H1 (cell line): ENCODE data around the gene ITGAV. TPM values are rescaled to one million over a fixed set of nuclear protein-coding genes. Genes with fewer than 3 reads are reported as not detected.

ENCODE experiments used
- EP300 ChIP-seq, 2 experiments: IDR thresholded peaks; 1 replicate in 1 of 2; 2 replicates in 1 of 2; pipeline ENCODE4 v1.6.1; 2011 to 2012; ENCODE audit warnings: low read depth in 2 of 2, low read length in 2 of 2, mild to moderate bottlenecking in 2 of 2, borderline replicate concordance in 1 of 2, inconsistent platforms in 1 of 2, moderate library complexity in 1 of 2
- EZH2 ChIP-seq: fragments of 200-600 bp; sonication (generic); IDR thresholded peaks from 2 replicates; pipeline ENCODE4 v1.7.1; 2012; ENCODE audit warnings: low read depth, mild to moderate bottlenecking, moderate library complexity, low read length, inconsistent platforms; ENCODE audit not compliant: severe bottlenecking
- HDAC6 ChIP-seq: IDR thresholded peaks from one replicate; pipeline ENCODE4 v1.7.1; 2012; ENCODE audit warnings: low read depth, mild to moderate bottlenecking, inconsistent platforms, low read length, moderate library complexity
- JUN ChIP-seq: IDR thresholded peaks from 2 replicates; pipeline ENCODE4 v1.6.1; 2011; ENCODE audit warnings: low read depth, mild to moderate bottlenecking, improper control_type of control experiment, low read length
- KDM1A ChIP-seq: fragments of 200-600, 300-600 bp; sonication (generic); IDR thresholded peaks from 2 replicates; pipeline ENCODE4 v1.7.1; 2016; ENCODE audit warnings: mild to moderate bottlenecking, low read length, borderline replicate concordance
- RNF2 ChIP-seq: fragments of 200-900, 300-1000 bp; sonication (generic); IDR thresholded peaks from 2 replicates; pipeline ENCODE4 v1.7.1; 2016; ENCODE audit warnings: borderline replicate concordance, low read depth, mild to moderate bottlenecking, antibody characterized with exemption, low read length; ENCODE audit not compliant: poor library complexity, severe bottlenecking; ENCODE audit errors: missing control alignments
- polyA plus RNA-seq, 7 experiments: library from polyadenylated mRNA; depleted of rRNA in 3 of 7; stranded (reverse) in 5 of 7; unstranded in 2 of 7; fragments of >200 nt in 5 of 7; fragments of 200-250 nt in 2 of 7; gene quantifications; 1 replicate in 5 of 7; 2 replicates in 1 of 7; 4 replicates in 1 of 7; pipeline versions ENCODE4 v1.2.1 to v1.2.3, GENCODE V29; 2011 to 2013; ENCODE audit warnings: missing spikeins in 2 of 7, mixed read lengths in 2 of 7
- total RNA-seq: library from RNA; stranded (reverse); fragmentation: NEBNext Ultra II Directional; extraction: Animal tissue kit (Norgen Biotek cat#: 25700); gene quantifications from 2 replicates; pipeline ENCODE4 v1.2.1, GENCODE V29; 2021

ITGAV gene
- total and polyA plus RNA-seq, 2 of the 8 experiments (the other 6 are each of a cell fraction or from before 2014, with no cell fraction given) = 11.7 to 42.4 TPM

- TF ChIP-seq EZH2 = no peak
- no peak for TF ChIP-seq KDM1A
- no peak for TF ChIP-seq RNF2
- TF ChIP-seq EP300 (IDR thresholded peaks at IDR 0.05; ENCODE audit: borderline replicate concordance in 1 of 2, low read depth in 2 of 2, low read length in 2 of 2) = no peak
- no peak for TF ChIP-seq JUN
- no peak for TF ChIP-seq HDAC6
Observed at GRCh38 chr2:186699742-186700141, 109.9 kb downstream of the ITGAV start (continued).
